ENCODE measurements around the gene CNPY3.
A peak's percentile ranks its signal among the peaks of the same experiment; 100 is the strongest.
"Not testable (repeated sequence)": the region's sequence is repeated elsewhere in the genome, so short reads cannot be mapped to it uniquely, and the experiment has no call there.

CNPY3 gene

DNA sequence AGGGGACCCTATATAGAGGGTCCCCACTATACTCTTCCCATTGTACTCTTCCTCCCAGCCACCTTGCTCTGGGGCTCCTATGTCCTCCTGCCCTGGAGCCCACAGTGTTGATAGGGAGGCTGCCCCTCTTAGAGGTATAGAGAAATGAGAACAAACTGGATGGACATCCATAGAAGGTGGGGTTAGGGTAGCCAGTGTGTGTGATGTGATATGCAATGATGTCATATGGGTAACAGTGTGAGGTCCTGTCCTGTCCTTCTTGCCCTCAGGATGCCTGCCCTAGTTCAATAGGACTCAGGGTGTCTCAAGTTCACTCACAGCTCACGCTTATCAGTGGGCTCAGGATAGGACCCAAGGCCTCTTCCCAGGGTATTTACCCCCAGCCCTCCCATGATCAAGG lies 13.0 kb upstream of the CNPY3 start:
- DNase-seq, result no peak

DNA sequence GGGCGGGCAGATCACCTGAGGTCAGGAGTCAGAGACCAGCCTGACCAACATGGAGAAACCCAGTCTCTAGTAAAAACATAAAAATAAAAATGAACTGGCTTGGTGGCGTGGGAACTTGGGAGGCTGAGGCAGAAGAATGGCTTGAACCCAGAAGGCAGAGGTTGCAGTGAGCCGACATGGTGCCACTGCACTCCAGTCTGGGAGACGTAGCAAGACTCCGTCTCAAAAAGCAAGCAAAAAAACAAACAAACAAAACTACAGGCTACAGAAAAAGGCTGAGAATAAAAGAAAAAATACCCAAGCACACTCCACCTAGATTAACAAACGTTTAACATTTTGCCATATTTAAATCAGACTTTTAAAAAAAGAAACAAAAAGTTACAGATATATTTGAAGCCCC lies 7.5 kb upstream of the CNPY3 start:
- DNase-seq, result no peak

DNA sequence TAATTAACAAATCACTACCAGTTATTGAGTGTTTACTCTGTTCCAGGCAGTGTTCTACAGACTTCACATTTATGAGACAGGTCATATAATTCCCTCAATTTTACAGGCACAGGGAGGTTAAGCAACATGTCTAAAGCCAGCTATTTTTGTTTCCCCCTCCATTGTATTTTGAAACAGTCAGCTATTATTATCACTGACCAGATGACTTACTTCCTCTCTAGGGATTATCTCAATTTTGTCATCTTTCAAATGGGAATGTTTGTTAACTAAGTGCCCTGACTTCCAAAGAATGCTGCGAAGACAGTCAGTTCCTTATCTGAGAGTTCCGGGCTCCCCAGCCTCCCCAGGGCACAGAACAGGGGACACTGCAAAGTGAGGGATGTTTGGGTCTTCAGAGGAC lies 5.6 kb upstream of the CNPY3 start:
- no peak for DNase-seq

DNA sequence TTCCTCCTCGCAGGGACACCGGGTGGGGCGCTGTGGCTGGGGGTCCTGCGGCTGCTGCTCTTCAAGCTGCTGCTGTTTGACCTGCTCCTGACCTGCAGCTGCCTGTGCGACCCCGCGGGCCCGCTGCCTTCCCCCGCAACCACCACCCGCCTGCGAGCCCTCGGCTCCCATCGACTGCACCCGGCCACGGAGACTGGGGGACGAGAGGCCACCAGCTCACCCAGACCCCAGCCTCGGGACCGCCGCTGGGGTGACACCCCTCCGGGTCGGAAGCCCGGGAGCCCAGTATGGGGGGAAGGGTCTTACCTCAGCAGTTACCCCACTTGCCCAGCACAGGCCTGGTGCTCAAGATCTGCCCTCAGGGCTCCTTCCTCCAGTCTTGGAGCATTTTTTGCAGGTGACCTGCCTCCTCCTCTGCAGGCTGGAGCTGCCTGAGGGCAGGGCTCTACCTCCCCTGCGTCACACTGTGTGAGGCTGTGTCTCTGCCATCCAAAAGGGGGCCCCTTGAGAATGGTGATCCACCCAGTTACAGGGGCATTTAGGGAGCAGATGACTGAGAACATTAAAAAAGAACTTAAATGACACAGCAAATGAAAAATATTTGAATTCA lies 3.9 kb upstream of the CNPY3 start:
- DNase-seq, result no peak

DNA sequence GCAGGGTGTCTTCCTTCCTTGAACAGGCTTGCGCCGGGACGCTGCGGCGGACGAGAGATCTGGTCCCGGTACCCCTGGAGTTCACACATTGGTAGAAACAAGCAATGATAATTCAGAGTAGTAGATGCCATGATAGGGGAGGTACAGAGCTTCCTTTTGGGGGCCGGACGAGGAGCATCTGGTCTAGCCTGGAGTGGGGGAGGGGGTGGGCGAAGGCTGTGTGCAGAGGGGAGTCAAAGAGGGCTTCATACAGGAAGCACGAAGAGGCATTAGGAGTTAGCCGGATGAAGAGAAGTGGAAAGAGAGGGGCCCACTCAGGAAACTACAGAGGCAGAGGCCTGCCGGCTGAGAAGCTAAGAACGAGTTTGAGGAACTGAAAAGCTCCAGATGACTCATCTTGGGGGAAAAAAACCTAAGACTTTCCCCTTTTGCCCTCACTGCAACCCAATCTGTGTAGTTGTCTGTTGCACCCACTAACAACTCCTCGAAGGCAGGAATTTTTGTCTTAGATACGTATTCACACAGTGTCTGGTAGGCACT lies 611 bp downstream of the CNPY3 start:
- peak; percentile 65 to 70 for DNase-seq

DNA sequence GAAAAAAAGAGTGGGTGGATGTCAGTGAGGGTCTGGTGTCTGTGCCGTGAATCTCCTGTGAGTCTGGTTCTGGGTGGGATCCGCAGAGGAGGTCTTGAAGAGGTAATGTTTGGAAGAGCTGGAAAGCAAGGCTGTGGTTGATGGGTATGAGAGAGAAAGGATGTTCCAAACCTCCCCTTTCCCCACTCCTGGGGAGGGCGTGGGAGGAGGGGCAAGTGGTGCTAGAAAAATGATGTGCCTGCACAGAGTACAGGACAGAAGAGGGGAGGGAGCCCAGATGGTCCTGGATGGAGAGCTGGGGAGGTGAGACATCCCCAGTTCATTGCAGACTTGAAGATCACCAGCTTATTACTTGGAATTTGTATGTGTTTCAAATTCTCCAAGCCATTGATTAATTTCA lies 3.1 kb downstream of the CNPY3 start:
- no peak for DNase-seq

DNA sequence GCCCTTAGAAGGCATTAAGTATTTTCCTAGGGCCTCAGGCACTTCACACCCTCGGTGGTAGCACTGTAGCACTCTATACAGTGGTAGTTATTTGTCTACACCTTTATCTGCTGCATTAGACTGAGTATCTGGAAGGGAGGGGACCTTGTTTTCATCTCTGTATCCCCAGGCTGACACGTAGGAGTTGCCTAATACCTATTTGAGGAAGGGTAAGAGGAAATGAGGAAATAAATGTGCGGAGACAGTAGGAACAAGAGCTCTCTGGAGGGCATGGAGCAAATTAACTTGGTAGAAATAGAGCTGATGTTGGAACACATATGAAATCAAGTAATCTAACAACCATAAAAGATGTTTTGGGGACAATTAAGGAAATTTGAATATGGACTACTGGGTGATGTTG lies 3.9 kb downstream of the CNPY3 start:
- no peak for DNase-seq

DNA sequence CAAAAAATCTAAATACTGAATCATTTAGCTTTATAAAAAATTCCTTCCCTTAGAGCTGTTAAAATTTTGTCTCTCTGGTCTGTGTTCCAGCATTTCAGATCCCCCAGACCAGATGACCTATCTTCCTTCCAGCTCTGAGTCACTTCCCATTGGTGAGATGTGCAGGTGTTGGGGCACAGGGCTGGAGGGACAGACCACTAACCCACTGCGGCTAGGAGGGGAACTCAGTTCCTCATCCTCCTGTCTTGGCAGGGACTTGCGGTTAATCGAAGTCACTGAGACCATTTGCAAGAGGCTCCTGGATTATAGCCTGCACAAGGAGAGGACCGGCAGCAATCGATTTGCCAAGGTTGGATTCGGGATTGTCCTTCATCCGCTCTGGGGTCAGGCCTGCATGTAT lies 6.0 kb downstream of the CNPY3 start:
- DNase-seq, result no peak

DNA sequence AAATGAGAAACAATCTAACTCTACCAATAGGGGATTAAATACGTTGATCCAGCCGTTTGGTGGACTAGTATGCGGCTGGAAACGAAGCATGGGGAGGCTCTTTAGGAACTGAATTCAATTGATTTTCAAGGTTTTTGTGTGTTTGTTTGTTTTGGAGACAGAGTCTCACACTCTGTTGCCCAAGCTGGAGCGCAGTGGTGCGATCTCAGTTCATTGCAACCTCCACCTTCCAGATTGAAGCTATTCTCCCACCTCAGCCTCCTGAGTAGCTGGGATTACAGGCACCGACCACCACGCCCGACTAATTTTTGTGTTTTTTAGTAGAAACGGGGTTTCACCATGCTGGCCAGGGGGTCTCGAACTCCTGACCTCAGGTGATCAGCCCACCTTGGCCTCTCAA lies 7.1 kb downstream of the CNPY3 start:
- no peak for DNase-seq

DNA sequence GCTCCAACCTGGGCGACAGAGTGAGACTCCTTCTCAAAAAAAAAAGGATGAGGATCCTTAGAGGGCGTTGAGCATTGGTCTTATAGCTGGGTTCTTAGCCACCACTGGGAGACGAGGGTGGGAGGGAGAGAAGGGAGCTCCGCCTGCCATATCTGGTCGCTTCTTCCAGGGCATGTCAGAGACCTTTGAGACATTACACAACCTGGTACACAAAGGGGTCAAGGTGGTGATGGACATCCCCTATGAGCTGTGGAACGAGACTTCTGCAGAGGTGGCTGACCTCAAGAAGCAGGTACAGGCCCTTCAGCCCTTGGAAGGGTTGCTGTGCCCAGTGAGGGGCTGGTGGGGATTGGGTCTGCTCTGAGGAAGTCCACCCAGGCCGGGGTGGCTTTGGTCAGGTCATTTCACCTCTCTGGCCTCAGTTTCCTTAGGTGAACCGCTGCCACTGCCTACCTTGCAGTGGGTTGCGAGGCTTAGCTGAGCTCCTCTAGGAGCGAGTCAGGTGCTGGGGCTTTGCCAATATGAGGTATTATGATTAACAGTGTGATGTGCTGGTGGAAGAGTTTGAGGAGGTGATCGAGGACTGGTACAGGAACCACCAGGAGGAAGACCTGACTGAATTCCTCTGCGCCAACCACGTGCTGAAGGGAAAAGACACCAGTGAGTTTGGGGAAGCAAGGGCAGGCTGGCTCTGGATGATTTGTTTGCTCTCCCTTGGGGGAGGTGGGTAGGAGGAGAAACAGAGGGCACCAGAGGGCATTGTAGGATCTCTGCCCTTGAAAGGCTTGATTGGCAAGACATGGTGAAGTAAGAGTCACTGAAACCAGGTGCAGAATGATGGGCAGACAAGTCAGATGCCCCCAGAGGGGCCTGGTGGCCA lies 8.5 kb downstream of the CNPY3 start:
- DNase-seq, result no peak

DNA sequence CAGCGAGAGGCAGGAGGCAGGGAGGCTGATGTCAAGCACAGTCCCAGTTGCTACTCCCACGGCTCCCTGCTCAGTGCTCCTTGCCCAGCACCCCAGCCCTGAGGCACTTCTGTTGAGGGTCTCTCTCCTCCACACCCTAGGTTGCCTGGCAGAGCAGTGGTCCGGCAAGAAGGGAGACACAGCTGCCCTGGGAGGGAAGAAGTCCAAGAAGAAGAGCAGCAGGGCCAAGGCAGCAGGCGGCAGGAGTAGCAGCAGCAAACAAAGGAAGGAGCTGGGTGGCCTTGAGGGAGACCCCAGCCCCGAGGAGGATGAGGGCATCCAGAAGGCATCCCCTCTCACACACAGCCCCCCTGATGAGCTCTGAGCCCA lies 9.1 kb downstream of the CNPY3 start:
- DNase-seq, result no peak

DNA sequence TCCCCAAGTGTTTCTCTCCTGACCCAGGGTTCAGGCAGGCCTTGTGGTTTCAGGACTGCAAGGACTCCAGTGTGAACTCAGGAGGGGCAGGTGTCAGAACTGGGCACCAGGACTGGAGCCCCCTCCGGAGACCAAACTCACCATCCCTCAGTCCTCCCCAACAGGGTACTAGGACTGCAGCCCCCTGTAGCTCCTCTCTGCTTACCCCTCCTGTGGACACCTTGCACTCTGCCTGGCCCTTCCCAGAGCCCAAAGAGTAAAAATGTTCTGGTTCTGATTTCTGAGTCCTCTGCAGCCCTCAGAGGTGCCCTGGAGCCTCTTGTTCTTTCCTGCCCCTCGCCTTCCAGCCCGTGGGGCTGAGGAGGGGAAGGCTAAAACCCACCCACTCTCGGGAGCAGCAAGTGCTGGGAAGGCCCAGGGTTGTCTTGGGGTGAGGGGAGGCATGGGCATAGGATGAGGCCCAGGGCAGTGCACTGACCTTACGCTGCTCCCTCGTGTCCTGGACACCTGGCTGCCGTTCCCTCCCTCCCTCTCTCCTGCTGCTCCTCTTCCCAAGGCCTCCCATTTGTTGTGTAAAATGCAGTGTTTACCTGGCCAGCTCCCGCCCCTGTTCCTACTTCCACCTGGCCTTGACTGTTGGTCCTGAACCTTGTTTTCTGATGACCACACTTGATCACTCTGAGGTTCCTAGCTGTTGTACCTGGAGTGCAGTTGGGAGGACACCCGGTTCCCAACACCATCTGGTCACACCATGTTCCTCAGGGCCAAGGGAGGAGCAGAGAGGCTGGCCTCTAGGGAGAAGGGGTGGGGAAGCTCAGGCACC lies 9.9 kb downstream of the CNPY3 start:
- no peak for DNase-seq

DNA sequence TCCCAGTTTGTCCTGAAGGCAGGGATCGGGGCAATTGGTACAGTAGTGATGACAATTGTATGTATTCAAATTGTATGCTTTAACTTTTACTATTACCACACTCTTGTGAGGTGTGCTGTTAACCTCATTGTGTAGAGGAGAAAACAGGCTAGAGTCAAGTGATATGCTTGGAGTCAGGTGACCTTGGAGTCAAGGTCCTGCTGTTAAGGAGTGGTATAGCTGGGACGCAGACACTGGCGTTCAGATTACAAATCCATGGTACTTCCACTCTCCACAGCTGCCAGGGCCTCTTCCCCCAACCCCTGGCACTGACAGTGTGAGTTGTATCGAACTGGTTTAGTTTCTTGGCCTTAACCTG lies 10.5 kb downstream of the CNPY3 start:
- no peak for DNase-seq

DNA sequence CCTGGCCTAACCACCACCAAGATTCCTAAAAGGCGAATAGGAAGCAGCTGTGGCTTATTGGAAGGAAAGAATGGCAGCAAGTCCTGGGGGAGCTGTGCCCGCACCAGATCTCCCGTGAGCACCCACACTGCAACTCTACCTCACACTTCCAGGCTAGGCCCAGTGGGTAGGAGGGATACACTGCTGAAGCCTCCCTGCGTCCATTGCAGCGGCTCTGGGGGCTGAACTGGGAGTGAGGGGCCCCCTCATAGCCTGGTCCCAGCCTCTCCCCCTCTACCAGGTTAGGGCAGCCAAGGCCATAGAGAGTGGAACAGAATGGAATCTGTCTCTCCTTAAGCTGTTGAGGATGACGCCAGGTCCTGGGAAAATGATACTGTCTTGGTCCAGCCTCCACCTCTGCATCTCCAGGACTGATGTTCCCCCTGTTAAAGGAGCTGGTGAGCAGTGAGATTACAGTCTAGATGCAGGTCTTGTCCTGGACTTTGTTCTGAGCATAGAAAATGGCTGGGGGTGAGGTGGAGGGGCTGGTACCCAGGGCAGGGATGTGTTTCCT lies 11.3 kb downstream of the CNPY3 start:
- DNase-seq, result no peak

DNA sequence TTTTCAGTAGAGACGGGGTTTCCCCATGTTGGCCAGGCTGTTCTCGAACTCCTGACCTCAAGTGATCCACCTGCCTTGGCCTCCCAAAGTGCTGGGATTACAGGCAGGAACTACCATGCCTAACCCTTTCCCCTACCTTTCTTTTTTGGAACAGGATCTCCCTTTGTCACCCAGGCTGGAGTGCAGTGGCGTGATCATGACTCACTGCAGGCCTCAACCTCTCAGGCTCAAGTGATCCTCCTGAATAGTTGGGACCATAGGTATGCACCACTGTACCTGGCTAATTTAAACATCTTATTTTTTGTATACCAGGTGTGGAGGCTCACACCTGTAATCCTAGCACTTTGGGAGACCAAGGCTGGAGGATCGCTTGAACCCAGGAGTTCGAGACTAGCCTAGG lies 12.1 kb downstream of the CNPY3 start:
- not testable (repeated sequence) for DNase-seq

DNA sequence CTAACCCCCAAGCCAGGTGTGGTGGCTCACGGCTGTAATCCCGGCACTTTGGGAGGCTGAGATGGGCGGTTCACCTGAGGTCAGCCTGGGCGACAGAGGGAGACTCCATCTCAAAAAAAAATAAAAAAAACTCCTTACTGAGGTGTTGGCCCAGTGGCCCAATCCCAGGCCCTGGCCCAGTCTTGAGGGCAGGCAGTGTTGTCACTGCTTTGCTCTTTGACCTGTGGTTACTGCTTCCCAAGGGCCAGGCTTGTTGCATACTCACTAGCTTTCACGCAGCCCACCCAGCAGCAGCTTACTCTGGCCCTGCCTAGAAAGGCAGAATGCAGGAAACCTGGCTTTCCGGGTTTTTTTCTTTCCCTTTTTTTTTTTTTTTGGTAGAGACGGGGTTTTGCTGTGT lies 13.2 kb downstream of the CNPY3 start:
- no peak for DNase-seq

DNA sequence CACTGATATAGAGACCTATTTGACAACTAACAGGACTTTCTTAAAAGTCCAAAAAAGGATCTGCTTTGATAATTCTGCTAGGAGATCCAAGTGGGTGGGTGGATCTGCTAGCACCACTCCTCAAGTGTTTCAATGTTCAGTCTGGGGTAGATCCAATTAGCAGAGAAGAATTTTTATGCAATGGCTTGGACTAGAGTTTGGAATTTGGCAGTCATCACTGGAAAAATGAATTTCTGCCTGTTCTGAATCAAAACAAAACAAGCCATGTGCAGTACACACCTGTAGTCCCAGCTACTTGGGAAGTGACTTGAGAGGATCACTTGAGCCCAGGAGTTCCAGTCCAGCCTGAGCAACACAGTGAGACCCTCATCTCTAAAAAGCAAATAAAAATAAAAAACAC lies 18.7 kb downstream of the CNPY3 start:
- DNase-seq, result no peak

DNA sequence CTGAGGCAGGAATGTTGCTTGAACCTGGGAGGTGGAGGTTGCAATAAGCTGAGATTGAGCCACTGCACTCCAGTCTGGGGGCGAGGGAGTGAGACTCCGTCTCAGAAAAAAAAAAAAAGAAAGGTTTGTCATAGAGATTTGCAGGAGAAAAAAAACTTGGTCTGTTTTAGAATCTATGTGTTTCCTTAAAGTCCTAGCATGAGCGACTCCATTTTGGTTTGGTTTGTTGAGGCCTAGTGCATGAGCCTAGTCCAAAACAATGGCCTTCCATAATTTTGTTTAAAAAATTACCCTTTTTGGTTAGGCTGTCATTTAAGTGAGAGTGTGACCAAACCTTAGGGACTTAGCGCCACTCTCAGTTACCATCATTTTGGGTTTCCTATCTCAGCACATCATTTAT lies 23.1 kb downstream of the CNPY3 start:
- DNase-seq, result no peak

DNA sequence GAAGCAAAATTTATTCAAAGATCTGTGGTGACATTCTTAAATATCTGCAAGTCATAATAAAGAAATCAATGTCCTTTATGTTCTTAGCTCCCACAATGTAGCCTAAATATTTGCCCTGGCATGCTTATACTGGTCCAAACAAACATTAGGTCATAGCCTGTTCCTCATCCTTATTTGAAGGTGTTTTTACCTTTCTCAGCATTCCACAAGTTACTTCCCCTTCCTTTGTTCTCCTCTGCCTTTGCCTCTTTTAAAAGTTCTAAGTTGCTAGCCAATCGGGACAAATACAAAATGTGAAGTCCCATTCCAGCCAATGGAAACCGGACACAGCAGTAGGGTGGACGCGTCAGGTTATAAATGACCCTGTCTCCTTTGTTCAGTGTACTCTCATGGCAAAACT lies 25.1 kb downstream of the CNPY3 start:
- not testable (repeated sequence) for DNase-seq

DNA sequence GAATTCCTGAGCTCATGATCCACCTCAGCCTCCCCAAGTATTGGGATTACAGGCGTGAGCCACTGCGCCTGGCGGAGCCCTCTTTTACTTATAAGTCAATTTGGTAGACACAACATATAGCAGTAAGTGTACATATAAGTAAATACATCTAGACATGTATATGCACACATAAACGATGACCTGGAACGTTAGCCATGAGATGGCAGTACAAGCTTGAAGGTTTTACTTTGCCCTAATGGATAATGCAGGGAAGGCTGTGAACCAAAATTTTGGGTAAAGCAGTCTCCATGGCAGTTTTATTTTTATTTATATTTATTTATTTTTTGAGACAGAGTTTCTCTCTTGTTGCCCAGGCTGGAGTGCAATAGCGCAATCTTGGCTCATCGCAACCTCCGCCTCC lies 28.8 kb downstream of the CNPY3 start:
- no peak for DNase-seq

DNA sequence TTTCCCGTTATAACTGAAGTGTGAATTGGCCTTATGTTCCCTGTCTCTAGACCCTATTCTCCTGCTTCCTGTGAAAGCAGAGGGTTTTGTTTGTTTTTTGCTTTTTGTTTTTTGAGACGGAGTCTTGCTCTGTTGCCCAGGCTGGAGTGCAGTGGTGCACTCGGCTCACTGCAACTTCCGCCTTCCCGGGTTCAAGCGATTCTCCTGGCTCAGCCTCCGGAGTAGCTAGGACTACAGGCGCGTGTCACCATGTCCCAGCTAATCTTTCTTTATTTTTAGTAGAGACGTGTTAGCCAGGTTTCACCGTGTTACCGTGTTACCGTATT lies 30.6 kb downstream of the CNPY3 start:
- DNase-seq, result no peak

DNA sequence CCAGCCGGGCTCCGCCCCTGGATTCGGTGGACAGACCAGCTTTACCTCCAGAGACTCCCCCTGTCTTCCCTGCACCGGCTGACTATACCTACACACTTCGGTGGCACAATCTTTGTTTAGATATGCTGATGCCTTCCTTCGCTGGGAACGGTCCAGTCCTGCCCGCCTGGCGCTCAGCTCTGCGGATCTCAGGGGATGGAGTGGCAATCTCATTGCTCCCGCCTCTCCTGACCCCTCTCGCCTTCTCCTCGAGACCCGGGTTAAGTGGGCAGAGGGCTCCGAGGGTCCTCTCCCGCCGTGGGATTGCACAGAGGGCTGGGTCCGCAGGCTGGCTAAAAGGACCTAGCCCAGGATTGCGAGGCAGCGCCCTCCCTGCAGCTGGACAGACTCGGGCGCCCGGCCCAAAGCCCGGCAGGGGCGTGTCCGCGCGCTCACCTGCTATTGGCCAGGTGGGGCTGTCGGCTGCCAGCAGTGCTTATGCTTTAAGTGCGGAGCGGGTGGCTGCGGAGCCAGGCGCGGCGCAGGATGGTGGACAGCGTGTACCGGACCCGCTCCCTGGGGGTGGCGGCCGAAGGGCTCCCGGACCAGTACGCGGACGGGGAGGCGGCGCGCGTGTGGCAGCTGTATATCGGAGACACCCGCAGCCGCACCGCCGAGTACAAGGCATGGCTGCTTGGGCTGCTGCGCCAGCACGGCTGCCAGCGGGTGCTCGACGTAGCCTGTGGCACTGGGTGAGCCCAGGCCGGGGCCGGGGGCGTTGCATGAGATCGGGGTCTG lies 31.2 kb downstream of the CNPY3 start, which contains the start of gene GNMT:
TSS of gene GNMT (plus strand) at position 512 of the 777 bp plus-strand sequence. CDS start at position 526, 14 bp downstream.
- peak; percentile 34 to 52 for DNase-seq
